Right lung (tissue), 10 donors: Measurements from ENCODE around the gene ICAM5. TPM values are rescaled to one million over a fixed set of nuclear protein-coding genes. Genes with fewer than 3 reads are reported as not detected.
A peak's percentile ranks its signal among the peaks of the same experiment; 100 is the strongest.
"Not testable (repeated sequence)": the region's sequence is repeated elsewhere in the genome, so short reads cannot be mapped to it uniquely, and the experiment has no call there.

Experiments
- DNase-seq, 2 donors: peaks; one replicate each; pipeline ENCODE4 v3.0.0-alpha.2; 2013
- long read RNA-seq, 8 donors: transcript quantifications; one replicate each; lab custom pipeline, GENCODE V29; 2026
- polyA plus RNA-seq, 5 donors: library from polyadenylated mRNA; unstranded; fragments of 120-200 nt; gene quantifications; one replicate each; pipeline versions ENCODE4 v1.2.1 to v1.2.3, GENCODE V29; 2013; ENCODE audit warnings: inconsistent platforms in 1 of 5, low replicate concordance in 1 of 5; ENCODE audit not compliant: insufficient read length in 5 of 5, insufficient read depth in 1 of 5

Gene ICAM5
- polyA plus RNA-seq = 10 to 100 TPM in 3 of 5 donors, 1 to 10 TPM in 2; 4.3 to 22.3 (median 12.6) TPM
- long read RNA-seq, donor 1, partial matches to known transcripts = 0 of 1 reads
- long read RNA-seq, donor 1, other reads (novel, unspliced or antisense) = 0 of 1 reads
- long read RNA-seq, donor 2, partial matches to known transcripts = 0 of 1 reads
- long read RNA-seq, donor 2, other reads (novel, unspliced or antisense) = 0 of 1 reads
- long read RNA-seq, donor 3 = 0 reads
- long read RNA-seq, donor 4, partial matches to known transcripts = 0 of 2 reads
- long read RNA-seq, donor 4, other reads (novel, unspliced or antisense) = 0 of 2 reads
- long read RNA-seq, donor 5, partial matches to known transcripts = 0 of 2 reads
- long read RNA-seq, donor 5, other reads (novel, unspliced or antisense) = 0 of 2 reads
- long read RNA-seq, donor 6, partial matches to known transcripts = 0 of 1 reads
- long read RNA-seq, donor 6, other reads (novel, unspliced or antisense) = 0 of 1 reads
- long read RNA-seq, donor 7, partial matches to known transcripts = 0 of 2 reads
- long read RNA-seq, donor 7, other reads (novel, unspliced or antisense) = 0 of 2 reads
- long read RNA-seq, donor 8 = 0 reads

DNA sequence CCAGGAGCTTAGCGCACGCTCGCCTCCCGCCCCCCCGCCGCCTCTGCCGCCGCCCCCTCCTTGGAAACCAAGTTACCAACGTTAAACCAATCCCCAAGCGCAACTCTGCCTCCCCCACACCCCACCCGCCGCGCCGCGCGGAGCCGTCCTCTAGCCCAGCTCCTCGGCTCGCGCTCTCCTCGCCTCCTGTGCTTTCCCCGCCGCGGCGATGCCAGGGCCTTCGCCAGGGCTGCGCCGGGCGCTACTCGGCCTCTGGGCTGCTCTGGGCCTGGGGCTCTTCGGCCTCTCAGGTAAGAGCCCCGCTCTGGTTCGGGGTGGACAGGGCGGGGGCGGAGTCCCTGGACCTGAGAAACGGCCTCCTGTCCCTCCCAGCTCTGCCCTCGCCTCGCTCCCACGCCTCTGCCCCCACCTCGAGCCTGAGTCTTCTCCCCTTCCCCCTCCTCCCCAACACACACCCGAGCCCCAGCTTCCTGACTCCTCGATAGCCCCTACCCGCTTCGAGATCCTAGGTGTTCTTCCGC, at the start of gene ICAM5:
ICAM5 (plus strand) TSS at position 117 of the 521 bp plus-strand sequence; CDS start at position 209, 92 bp downstream.
- DNase-seq = no peak

DNA sequence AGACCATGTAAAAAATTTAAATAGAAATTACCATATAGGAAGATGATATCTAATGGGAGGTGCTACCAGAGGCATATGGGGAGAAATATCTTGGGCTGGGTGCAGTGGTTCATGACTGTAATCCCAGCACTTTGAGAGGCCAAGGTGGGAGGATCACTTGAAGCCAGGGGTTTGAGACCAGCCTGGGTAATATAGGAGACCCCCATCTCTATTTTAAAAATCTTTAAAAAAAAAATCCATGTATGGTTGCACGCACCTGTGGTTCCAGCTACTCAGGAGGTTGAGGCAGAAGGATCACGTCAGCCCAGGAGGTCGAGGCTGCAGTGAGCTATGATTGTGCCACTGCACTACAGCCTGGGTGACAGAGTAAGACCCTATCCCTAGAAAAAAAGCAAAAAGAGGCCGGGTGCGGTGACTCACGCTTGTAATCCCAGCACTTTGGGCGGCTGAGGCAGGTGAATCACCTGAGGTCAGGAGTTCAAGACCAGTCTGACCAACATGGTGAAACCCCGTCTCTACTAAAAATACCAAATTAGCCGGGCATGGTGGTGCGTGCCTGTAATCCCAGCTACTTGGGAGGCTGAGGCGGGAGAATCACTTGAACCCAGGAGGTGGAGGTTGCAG, 47.8 kb upstream of the ICAM5 start:
- DNase-seq = not testable (repeated sequence)

DNA sequence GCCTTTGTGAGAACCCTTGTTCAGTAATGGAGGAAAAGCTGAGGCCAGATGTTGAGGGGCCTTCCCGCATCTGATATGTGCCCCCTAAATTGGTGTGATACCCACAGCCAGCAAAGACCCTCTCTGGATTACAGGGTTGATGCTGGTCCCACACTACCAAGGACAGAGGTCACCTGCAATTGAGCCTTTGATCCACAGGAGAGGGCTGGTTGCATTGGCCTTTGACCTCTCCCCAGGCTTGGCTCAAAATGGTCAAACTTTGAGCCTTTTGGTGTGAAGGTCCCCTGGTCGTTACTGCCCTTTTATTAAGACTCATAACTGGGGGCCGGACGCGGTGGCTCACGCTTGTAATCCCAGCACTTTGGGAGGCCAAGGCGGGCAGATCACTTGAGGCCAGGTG, 46.1 kb upstream of the ICAM5 start:
- no peak for DNase-seq

GRCh38 chr19:10245189-10245939, 44.4 kb upstream of the ICAM5 start:
- DNase-seq = no peak

DNA sequence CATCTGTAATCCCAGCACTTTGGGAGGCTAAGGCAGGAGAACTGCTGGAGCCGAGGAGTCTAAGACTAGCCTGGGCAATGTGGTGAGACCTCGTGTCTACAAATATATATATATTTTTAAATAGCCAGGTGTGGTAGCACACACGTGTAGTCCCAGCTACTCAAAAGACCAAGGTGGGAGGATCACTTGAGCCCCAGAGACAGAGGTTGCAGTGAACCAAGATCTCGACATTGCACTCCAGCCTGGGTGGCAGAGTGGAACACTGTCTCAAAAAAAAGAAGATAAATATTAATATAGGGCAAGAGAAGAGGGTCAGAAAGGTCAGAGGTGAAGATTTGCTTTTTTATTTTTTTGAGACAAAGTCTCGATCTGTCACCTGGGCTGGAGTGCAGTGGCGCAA, 43.2 kb upstream of the ICAM5 start:
- no peak for DNase-seq

DNA sequence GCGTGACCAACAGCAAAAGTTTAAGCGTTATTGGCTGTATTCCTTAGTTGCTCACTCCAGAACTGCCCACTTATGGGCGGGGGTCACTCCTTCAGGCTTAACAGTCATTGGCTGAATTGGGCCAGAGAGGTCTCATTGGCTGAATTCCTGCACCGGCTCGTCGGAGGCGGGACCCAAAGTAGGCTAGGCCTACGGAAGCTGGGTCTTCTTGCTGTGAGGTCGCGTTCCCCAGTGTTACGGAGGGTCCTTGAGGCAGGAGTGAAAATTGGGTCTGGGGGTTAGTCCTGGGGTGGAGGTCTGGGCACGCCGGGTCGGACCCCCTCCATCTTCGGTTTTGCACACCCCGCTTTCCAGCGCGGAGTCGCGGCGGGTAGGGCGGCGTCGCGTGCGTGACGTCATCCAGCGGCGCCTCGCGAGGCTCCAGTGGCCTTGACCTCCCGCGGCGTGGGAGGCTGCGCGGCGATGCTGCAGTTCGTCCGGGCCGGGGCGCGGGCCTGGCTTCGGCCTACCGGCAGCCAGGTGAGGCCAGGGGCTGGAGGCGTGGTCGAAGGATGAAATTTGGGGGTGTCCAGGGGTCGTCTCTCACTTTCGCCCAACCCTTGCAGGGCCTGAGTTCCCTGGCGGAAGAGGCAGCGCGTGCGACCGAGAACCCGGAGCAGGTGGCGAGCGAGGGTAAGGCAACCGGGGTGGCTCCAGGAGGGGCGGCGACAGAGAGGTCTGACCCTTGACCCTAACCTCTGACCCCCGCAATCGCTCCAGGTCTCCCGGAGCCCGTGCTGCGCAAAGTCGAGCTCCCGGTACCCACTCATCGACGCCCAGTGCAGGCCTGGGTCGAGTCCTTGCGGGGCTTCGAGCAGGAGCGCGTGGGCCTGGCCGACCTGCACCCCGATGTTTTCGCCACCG, 37.7 kb upstream of the ICAM5 start, which contains the start of gene MRPL4:
MRPL4 (plus strand) TSS at position 423 of the 903 bp plus-strand sequence; CDS start at position 463, 40 bp downstream.
- peak; percentile 97 to 98 for DNase-seq

GRCh38 chr19:10252707-10253106, 37.0 kb upstream of the ICAM5 start:
- DNase-seq = no peak

DNA sequence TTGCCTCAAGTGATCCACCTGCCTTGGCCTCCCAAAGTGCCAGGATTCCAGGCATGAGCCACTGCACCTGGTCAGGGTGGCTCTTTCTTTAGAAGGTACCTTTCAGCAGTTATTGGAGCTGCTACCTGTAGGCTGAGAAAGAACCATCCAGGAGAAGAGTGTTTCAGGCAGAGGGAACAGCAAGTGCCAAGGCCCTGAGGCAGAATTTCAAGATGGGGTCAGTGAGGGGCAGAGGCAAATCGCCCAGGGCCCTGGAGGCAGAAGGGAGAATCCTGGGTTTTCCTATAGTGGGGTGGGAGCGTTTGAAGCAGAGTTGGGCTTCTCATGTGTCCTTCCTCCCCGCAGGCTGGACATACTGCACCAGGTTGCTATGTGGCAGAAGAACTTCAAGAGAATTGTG, 35.5 kb upstream of the ICAM5 start:
- no peak for DNase-seq

GRCh38 chr19:10255358-10255757, 34.4 kb upstream of the ICAM5 start:
- no peak for DNase-seq

GRCh38 chr19:10256551-10256950, 33.2 kb upstream of the ICAM5 start:
- no peak for DNase-seq

DNA sequence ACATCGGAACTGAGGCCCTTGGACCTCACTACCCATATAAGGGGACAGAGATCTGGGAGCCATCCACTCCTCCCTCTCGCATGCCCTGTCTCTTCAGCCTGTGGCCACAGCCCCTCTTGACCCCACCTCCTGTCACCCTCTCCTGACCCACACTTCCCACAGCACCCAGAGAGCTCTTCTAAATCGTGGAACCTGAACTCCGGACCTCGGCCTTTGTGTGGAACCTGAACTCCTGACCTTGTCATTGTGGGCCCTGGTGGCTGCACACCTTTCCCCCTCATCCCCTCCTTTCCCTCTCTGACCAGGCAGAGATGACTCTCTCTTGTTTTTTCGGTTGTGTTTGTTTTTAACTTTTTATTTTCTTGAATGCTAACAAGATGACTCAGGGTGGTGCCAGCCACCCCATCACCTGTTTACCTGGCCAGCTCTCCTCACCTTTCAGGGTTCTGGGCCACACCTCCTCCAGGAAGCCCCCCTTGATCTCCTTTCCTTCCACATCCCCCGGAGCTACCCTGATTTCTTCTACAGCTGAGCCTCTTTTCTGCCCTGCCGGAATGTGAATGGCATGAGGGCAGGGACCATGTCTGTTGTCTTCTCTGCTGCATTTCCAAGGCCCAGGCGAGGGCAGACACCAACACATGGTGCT, 32.7 kb upstream of the ICAM5 start:
- no peak for DNase-seq

- DNase-seq = no peak
Measured at GRCh38 chr19:10258080-10258710, 31.6 kb upstream of the ICAM5 start.

DNA sequence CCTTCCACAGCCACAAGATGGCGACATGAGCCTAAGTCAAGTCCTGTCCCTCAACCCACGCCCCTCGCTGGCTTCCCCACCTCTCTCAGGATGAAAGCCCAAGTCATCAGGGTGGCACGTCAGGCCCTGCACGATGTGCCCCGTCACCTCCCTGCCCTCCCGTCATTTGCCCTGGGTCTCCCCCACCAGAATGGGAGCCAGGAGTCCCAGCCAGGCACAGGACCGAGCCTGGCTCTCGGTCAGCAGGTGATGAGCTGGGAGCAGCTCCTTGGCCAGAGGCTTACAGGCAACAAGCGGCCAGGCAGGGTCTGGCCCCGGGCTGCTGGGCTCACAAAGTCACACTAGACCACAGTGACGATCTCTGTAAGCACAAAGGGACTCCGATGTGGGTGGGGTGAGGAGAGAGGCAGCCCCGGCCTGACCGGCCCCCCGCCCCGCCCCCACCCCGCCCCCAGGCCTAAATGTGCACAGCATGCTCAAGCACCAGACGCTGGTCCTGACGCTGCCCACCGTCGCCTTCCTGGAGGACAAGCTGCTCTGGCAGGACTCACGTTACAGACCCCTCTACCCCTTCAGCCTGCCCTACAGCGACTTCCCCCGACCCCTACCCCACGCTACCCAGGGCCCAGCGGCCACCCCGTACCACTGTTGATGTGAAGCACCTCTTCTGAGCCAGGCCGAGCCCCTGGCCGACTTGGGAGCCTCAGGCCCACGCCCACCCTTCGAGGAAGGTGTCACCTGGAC, 30.4 kb upstream of the ICAM5 start:
- peak; percentile 72 to 80 for DNase-seq

DNA sequence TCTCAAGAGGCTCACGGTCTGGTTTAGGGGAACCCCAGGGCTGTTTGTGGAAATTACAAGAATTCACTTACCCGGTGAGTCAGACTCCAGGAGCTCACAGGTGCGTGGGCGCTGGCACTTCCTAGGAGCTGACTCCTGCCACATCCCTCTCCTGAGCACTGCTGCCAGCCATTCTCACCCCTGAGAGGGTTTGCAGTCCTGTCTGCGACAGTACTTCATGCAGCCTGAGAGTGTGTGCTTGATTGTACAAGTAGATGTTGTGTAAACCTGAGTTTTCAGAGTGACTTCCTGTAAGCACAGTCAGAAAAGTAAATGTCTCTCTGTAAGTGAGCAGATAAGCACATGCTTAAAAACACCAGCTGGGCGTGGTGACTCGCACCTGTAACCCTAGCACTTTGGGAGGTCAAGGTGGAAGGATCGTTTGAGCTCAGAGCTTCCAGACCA, 29.6 kb upstream of the ICAM5 start:
- DNase-seq = no peak

- no peak for DNase-seq
Measured at GRCh38 chr19:10262771-10263170, 27.0 kb upstream of the ICAM5 start.

- DNase-seq = no peak
Measured at GRCh38 chr19:10266706-10267105, 23.0 kb upstream of the ICAM5 start.

DNA sequence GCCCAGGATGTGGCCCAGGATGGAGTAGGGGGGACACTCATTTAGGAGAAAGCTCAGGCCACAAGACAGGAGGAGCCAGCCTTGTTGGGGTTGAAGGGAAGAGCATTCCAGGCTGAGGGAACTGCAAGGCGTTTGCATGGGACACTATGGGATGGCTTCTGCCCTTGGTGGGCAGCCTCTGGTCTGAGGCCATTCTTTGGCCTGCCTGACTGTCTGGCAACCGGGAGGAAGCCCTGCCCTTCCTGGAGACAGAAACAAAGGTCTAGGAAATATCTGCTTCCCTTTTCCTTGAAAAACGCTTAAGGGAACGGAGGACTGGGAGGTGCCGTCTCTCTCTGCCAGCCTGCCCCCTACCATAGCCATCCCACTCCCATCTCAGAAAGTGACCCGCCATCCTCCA, 21.7 kb upstream of the ICAM5 start:
- DNase-seq = no peak

- DNase-seq = peak in 1 of 2 donors; percentile 73
Measured at GRCh38 chr19:10269333-10270179, 20.2 kb upstream of the ICAM5 start.
